Fibroblast of mammary gland (primary cell): ENCODE results near the gene MYRIP.

Experiments
- DNase-seq: peaks from one replicate; pipeline ENCODE4 v3.0.0-alpha.2; 2010; ENCODE audit warnings: low read depth
- H3K4me3 ChIP-seq: 2 replicates; pipeline ENCODE4 v1.5.1; 2011; ENCODE audit warnings: low read depth, mild to moderate bottlenecking, low read length, moderate library complexity; ENCODE audit not compliant: control insufficient read depth
- CTCF ChIP-seq: conservative IDR thresholded peaks from 2 replicates; pipeline ENCODE4 v1.5.1; 2011; ENCODE audit warnings: low read depth, low read length, inconsistent platforms; ENCODE audit not compliant: control insufficient read depth, insufficient read depth

Gene MYRIP

DNA sequence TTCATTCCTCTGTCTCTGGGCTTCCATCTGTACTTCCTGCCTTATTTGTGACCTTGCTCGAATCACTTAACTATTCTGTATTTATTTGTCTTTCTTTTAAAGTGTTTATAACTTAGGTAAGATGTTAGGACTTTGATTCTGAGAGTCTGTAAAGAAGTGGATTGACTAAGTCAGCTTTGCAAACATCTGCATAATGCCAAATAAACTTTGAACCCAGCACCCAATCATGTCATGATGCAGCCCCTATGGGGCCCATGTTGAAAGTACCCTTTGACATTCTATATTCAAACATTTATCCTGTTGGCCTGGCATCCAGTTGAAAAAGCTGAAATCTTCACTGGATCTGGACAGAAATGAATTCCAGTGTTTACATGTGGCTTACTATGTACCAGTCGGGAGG is 3.8 kb upstream of the MYRIP start:
- DNase-seq, result no peak
- no peak overlapping the region for H3K4me3 ChIP-seq
- no peak for TF ChIP-seq CTCF

DNA sequence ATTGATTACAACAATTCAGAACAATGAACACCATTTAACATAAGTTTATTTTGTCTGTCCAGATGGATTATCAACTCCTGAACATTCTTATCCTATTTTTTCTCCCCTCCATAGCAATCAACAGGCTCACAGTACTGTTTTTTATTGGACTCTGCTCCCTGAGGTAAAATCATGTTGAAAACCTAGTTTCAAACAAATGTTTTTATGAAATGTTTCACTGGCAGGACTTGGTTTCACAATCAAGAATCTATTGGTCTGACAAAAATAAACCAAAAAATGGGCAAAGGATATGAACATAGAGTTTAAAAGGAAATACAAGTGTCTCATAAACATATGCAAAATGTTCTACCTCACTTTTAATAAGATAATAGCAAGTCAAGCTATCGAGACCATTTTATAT is 2.6 kb upstream of the MYRIP start:
- TF ChIP-seq CTCF, result no peak
- no peak overlapping the region for H3K4me3 ChIP-seq
- no peak for DNase-seq

DNA sequence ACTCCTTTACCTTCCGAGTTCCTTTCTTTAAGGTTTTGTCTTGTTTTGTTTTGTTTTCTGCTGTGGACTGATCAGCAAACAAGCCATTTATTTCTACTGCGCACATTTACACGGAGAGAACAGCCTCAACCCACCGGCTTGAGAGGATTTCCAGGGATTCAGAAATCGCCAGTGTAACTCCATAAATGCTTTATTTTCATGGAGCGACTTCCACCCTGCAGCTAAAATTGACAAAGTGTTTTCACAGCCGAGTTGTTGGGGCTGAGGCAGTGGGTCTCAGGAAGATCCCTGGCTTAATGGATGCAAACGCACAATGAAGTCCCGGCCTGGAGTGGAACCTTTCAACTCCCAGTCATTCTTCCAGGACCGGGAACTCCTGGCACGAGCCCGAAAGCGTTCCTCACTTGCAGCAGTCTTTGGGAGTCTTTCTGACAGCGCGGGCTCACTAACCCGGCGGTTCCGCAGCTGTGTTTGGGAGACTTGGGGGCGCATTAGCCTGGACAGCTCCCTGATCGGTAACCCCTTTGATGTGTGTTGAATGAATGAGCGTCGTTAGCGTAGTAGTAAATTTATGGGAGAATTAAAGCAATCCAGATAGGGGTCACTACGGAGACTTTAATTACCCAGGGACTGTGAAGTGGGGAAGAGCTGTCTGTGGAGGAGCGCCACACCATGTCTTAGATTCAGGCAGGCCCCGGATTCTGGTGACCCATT is 785 bp upstream of the MYRIP start:
- no peak overlapping the region for H3K4me3 ChIP-seq
- no peak for TF ChIP-seq CTCF
- peak; percentile 10 for DNase-seq

- H3K4me3 ChIP-seq, result no peak overlapping the region
- TF ChIP-seq CTCF, result no peak
- no peak for DNase-seq
Measured at GRCh38 chr3:39809995-39810595, 686 bp downstream of the MYRIP start.

DNA sequence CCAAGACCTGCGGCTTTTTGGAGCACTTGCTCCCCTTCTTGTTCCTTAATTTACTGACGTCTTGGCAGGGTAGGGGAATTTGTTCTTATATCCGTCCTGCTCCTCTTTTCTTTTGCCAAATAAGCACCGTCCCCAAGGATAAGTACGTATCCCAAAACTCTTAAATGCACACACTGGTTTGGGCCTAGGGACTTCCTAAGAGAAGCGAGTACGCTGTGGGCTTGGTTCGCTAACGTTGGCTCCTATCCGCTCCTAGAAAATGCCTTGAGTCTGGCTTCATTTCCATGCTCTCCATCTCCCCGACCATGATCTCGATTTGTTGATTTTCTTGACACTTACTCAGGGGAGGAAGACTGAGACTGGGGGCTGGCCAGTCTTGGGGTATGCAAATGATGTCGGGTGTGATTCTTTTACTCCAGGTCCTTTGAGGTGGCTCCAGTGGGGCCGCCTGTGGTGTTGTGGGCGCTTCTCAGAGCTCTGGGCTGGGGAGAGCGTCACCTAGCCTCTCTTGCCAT is 1.3 kb downstream of the MYRIP start:
- no peak overlapping the region for H3K4me3 ChIP-seq
- TF ChIP-seq CTCF, result no peak
- DNase-seq, result no peak

- no peak for TF ChIP-seq CTCF
- DNase-seq, result no peak
- H3K4me3 ChIP-seq, result no peak overlapping the region
Measured at GRCh38 chr3:39811561-39811960, 2.2 kb downstream of the MYRIP start.
